HCT116 (cell line): Measurements from ENCODE around the gene CFAP53.

ENCODE experiments used
- CBX3 ChIP-seq: IDR thresholded peaks from 2 replicates; pipeline ENCODE4 v1.6.1; 2012; ENCODE audit warnings: low read depth
- CTCF ChIP-seq, 3 experiments: fragments of 200-600 bp in 1 of 3; sonication (generic) in 1 of 3; IDR thresholded peaks in 2 of 3; conservative IDR thresholded peaks in 1 of 3; 2 replicates each; pipeline ENCODE4 v1.5.1; 2012 to 2017; ENCODE audit warnings: low read depth in 2 of 3, low read length in 2 of 3, antibody characterized with exemption in 1 of 3, borderline replicate concordance in 1 of 3, control low read depth in 1 of 3, mild to moderate bottlenecking in 1 of 3, mixed read lengths in 1 of 3, mixed run types in 1 of 3, moderate library complexity in 1 of 3; ENCODE audit not compliant: insufficient read depth in 1 of 3
- EZH2 ChIP-seq: fragments of 200-600 bp; sonication (generic); IDR thresholded peaks from 2 replicates; pipeline ENCODE4 v1.6.1; 2017; ENCODE audit warnings: antibody characterized with exemption, mixed run types
- EZH2phosphoT487 ChIP-seq: fragments of 200-600 bp; IDR thresholded peaks from 2 replicates; pipeline ENCODE4 v1.6.1; 2018; ENCODE audit warnings: antibody characterized with exemption, borderline replicate concordance
- FOSL1 ChIP-seq: IDR thresholded peaks from 2 replicates; pipeline ENCODE4 v1.6.1; 2012; ENCODE audit warnings: low read depth
- JUND ChIP-seq: IDR thresholded peaks from 2 replicates; pipeline ENCODE4 v1.6.1; 2012
- MAX ChIP-seq: IDR thresholded peaks from 2 replicates; pipeline ENCODE4 v1.6.1; 2012
- POLR2A ChIP-seq: IDR thresholded peaks from 2 replicates; pipeline ENCODE4 v1.7.0; 2011; ENCODE audit warnings: borderline replicate concordance; ENCODE audit not compliant: insufficient read depth, insufficient read length; ENCODE audit errors: extremely low read depth
- POLR2AphosphoS5 ChIP-seq: IDR thresholded peaks from 2 replicates; pipeline ENCODE4 v1.6.1; 2011; ENCODE audit warnings: mild to moderate bottlenecking, low read depth, low read length, moderate library complexity
- RAD21 ChIP-seq: IDR thresholded peaks from 2 replicates; pipeline ENCODE4 v1.6.1; 2012; ENCODE audit warnings: low read depth, mild to moderate bottlenecking
- REST ChIP-seq: IDR thresholded peaks from 2 replicates; pipeline ENCODE4 v1.6.1; 2012; ENCODE audit warnings: low read depth
- SRF ChIP-seq: IDR thresholded peaks from 2 replicates; pipeline ENCODE4 v1.6.1; 2012; ENCODE audit warnings: low read depth
- ZBTB33 ChIP-seq: IDR thresholded peaks from 2 replicates; pipeline ENCODE4 v1.6.1; 2011; ENCODE audit warnings: mild to moderate bottlenecking, low read length, moderate library complexity; ENCODE audit not compliant: insufficient replicate concordance; ENCODE audit errors: extremely low read depth

DNA sequence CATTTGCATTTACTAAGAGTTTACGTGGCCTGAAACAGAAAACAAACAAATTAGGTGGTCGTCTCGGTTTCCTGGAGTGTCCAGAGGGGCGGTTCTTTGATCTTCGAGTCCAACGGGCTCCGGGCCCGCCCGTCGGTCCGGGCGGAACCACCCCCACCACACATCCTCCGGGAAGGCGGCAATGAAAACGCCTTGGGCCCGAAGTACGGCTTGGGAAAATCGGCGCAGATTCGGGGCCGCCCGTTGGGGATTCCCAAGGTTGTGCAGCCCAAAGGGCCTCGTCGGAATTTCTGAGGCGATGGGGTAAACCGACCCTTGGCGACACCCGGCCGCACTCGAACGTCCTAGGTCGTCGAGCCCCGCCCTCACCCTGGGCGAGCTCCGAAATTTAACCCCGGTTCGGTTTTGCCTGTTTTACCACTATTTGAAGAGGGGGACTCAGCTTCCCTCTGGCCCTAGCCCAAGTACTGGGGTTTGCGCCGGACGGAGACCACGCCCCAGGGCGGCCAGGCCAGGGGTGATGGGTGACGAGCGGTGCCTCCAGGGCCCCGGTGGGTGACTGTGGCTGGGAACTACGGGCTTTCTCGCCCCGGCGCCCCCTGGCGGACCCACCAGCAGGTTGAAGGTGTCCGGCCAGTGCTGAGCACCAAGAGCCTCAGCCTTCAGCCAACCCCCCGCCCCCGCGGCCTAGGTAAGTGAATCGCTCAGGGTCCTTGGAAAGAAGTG is 1.9 kb upstream of the CFAP53 start:
- peak in 2 of 3 experiments; percentile 34; a peak in 4 of 6 replicates for TF ChIP-seq CTCF (IDR thresholded peaks at IDR 0.05 in 2 of 3, conservative IDR thresholded peaks at IDR 0.05 in 1 of 3; ENCODE audit: borderline replicate concordance in 1 of 3, insufficient read depth in 1 of 3, low read depth in 2 of 3, low read length in 2 of 3)
- TF ChIP-seq MAX, result no peak
- no peak for TF ChIP-seq CBX3
- TF ChIP-seq POLR2AphosphoS5, result no peak
- TF ChIP-seq ZBTB33, result no peak
- no peak for TF ChIP-seq SRF
- TF ChIP-seq POLR2A, result no peak
- no peak for TF ChIP-seq FOSL1
- no peak for TF ChIP-seq JUND
- TF ChIP-seq RAD21, result no peak
- TF ChIP-seq EZH2, result no peak
- no peak for TF ChIP-seq EZH2phosphoT487
- TF ChIP-seq REST, result no peak
